NCI-H524 (cell line): ENCODE measurements around the gene PROK2.

ENCODE experiments used
- DNase-seq, 2 experiments: peaks; one replicate each; lab custom pipeline; 2025; lab: John Stamatoyannopoulos, UW

Gene PROK2

GRCh38 chr3:71786551-71786950, 1.6 kb upstream of the PROK2 start:
- DNase-seq: no peak

GRCh38 chr3:71786217-71786549, 1.2 kb upstream of the PROK2 start:
- no peak for DNase-seq

GRCh38 chr3:71785532-71786216, 726 bp upstream of the PROK2 start:
- DNase-seq: no peak

DNA sequence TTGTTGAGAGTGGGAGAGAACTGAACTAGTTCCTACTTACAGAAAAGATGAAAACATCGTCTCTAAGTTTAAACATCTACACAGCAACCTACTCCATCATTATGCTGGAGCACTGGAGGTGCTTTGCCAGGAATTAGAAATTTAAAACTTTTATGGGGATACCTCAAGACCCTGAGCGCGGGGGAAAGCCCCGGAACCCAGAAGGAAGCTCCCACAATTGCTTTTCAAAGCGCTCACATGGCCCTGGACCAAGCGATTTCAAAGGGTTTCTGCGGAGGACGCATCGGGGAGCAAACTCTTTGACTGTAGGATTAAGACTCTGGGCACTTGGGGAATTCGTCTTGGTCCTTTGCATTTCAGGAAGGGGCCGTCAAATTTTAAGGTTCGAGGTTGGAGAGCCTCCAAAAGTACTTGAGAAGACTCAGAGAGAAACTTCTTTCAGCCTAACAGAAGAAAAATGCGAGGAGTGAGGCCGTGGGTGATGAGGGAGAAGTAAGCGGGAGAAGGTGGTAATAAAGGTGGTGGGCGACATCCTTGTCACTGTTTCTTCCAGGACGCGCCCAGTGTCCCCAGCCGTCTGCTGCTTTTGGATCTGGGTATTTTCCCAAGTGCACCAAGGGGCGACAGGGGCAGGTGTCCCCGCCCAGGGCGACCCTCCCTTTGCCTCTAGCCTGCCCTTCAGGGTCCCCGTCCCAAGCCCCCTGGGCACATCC, 591 bp downstream of the PROK2 start:
- DNase-seq: peak in 1 of 2 experiments; percentile 30

- DNase-seq: no peak
Measured at GRCh38 chr3:71783152-71783551, 1.8 kb downstream of the PROK2 start.

DNA sequence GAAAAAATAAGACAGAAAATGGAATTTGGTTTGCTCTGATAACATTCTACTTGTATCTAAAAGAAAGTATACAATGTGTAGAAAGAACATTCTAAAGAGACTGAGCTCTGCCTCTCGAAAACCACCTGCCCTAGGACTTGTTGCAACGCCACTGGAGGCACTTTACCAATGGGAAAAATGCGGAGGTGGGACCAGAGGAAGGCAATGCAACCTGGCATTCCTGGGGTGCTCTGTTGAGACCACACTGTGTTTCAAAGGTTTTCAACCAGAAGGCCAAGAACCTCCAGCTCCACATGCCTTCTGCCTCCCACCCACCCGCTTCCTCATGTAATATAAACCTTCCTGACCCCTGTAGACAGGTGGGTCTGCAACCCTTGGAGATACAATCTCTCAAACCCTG, 4.5 kb downstream of the PROK2 start:
- no peak for DNase-seq

- no peak for DNase-seq
Measured at GRCh38 chr3:71779674-71780377, 5.1 kb downstream of the PROK2 start.

DNA sequence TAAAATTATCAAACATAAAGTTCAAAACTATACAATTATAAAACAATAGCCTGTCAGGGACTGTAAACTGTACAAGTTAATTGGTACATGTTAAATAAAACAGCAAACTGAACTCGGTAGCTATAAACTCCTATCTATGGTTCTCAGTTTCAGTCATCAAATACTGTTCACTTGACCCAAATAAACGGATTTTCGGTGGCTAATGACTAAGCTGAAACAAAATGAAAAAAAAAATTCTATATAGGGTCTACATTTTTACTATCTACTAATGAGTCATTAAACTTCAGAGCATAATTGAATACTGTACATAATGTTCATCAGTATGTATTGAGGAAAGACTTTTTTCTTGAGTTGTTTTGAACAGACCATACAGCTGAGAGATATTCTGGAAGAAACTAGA, 6.6 kb downstream of the PROK2 start:
- no peak for DNase-seq

- DNase-seq: no peak
Measured at GRCh38 chr3:71776538-71776937, 8.4 kb downstream of the PROK2 start.

GRCh38 chr3:71771884-71772283, 13.1 kb downstream of the PROK2 start:
- DNase-seq: no peak

GRCh38 chr3:71771126-71771525, 13.8 kb downstream of the PROK2 start:
- no peak for DNase-seq

DNA sequence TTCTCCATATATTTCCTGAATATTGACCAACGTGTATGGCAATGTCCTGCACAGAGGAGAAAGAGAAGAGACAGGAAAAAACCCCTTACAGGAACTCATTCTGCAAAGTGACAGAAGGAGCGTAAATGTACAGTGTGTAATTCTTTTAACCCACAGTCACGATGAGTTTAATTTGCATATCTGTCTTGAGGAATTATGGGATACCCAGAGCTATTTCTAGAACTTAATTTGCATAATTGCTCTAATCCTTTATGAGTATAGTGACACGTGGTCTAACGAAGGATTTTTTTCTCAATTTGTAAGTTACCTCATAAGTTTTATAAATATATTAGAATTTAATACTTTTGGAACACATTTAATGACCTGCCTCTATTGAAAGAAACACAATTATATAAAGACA, 21.5 kb downstream of the PROK2 start:
- DNase-seq: peak; percentile 37 to 70

- DNase-seq: no peak
Measured at GRCh38 chr3:71760140-71760539, 24.8 kb downstream of the PROK2 start.

DNA sequence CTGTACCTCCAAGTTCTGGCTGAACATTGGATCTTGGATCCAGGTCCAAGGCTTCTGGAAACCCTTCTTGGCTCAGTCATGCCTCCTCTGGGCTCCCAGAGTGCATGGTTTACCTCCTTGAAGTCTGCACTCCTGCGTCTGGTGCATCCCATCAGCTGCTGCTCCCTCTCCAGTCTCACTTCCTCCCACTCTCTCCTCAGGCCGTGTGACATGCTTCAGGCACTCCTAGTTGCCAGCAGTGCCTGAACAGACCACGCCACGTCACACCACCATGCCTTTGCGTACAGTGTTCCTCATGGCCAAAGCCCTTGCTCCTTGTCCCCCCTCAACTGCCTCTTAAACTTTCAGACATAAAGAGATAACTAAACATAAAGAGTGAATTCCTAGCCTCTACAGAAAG, 25.5 kb downstream of the PROK2 start:
- no peak for DNase-seq

DNA sequence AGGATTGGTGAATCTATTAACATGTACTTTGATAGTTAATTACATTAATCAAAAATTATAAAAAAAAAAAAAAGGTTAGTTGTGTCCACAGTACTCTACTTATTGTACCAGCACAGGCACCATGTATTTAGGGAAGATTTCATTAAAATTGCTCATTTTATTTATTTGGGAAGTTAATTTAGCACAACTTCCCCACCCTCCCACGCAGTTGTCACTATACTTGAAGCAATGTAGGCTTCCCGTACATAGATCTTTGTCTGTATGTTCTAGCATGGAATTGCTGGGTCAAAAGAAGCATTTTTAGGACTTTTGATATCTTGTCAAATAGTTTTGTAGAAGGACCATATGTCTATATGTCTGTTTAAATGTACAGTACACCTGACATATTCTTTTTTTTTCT, 26.9 kb downstream of the PROK2 start:
- DNase-seq: no peak

- DNase-seq: peak in 1 of 2 experiments; percentile 31
Measured at GRCh38 chr3:71754610-71755253, 30.2 kb downstream of the PROK2 start.

- DNase-seq: peak in 1 of 2 experiments; percentile 22
Measured at GRCh38 chr3:71753701-71754609, 31.0 kb downstream of the PROK2 start, which contains the start of gene GPR27. GPR27 (plus strand) TSS chr3:71753855; CDS start chr3:71754050, 195 bp downstream.

DNA sequence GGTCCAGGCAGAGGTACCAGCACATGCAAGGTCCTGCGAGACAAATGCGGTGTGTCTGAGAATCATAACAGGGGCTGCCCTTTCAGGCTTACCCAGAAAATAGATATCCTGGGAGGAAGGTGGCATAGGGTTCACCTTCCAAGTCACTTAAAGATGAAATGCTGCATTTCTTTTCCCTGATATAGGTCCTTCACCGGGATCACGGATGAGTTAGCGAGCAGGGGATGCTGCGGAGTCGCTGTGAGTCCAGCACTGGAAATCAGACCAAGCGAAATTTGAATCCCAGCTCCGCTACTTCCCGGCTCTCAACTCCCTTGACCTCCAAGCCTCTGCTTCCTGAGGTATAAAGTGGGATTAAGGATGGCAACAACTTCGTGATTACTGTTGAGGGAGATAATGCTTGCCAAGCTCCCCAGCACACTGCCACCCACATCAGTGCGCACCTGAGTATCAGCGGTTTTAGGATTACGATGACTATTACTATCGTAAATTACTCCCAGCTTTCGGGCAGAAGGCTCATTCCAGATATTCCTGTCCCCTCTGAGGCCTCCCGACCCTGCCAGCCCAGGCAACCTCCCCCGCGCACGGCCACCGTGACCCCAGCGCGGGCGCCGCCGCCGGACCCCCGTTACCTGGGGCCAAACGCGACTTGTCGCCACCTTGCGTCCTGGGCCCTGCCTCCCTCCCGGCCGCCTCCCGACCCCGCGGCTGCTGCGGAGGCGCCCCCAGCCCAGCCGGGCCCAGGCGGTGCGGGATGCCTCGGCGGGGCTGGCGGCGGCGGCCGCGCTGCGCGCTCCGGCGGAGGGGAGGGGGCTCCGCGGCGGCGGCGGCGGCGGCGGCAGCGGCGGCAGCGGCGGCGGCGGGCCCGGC, 31.9 kb downstream of the PROK2 start:
- peak in 1 of 2 experiments; percentile 34 for DNase-seq

GRCh38 chr3:71751602-71752001, 33.3 kb downstream of the PROK2 start:
- DNase-seq: no peak

DNA sequence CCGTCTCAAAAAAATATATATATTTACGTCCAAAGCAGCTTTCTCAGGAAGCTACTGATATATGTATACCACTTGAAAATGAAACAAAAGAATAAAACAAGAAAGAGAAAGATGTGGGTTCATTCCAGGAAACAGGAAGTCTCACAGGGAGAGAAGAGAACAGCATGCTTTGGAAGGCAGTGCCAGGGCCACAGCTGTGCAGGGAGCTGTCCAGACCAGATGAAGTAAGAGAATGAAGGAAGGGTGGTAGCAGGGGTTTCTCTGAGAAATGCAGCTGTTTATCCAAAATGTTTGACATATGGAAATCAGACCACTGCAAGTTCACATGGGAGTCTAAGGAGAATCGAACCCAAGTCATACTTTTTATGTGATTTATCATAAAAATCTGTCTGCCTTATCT, 40.2 kb downstream of the PROK2 start:
- DNase-seq: no peak

DNA sequence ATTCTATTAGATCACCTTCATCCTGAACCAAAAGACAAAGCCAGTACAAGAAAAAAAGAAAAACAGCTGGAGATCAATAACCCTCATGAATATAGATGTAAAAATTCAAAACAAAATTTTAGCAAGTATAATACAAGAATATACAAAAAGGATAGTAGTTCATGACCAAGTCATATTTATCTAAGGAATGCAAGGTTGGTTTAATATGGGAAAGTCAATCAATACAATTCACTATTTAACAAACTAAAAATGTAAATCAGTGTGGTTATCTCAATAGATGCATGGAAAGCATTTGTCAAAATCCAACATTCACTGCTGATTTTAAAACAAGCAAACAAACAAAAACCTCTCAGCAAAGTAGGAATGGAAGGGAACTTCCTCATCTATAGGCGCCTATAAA, 42.3 kb downstream of the PROK2 start:
- DNase-seq: no peak
